Suprapubic skin (tissue), 3 donors: ENCODE results near the gene RAB19.

Source experiments
- EP300 ChIP-seq: sonication (generic); formaldehyde crosslinking; IDR thresholded peaks from one replicate; pipeline ENCODE4 v1.6.1; 2017; ENCODE audit warnings: antibody characterized with exemption
- TF ChIP-seq, protein P1 (sequence below), 2 donors: fragments of 200-600 bp in 1 of 2; fragments of 450-650 bp in 1 of 2; sonication (generic) in 1 of 2; IDR thresholded peaks; one replicate each; pipeline ENCODE4 v1.5.1; 2016 to 2019; ENCODE audit warnings: antibody characterized with exemption in 2 of 2, mild to moderate bottlenecking in 1 of 2, moderate library complexity in 1 of 2

DNA sequence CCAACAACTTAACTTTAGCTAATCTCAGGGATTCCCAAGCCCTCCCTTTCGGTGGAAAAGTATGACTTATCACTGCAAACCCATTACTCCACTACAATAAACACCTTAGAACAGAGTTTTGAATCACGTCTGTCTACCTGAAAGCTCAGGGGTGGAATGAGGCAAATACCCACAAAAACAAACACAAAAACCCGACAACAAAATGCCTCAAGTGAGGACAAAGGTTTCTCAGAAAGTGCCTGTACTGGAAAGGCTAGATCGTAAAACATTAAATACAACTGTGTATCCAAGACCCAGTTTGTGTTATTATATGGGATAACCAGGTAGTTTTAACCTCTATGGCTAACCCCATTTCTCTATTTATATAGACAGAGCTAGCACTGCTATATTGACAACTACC is 49.4 kb downstream of the RAB19 start:
- TF ChIP-seq, protein P1, sequence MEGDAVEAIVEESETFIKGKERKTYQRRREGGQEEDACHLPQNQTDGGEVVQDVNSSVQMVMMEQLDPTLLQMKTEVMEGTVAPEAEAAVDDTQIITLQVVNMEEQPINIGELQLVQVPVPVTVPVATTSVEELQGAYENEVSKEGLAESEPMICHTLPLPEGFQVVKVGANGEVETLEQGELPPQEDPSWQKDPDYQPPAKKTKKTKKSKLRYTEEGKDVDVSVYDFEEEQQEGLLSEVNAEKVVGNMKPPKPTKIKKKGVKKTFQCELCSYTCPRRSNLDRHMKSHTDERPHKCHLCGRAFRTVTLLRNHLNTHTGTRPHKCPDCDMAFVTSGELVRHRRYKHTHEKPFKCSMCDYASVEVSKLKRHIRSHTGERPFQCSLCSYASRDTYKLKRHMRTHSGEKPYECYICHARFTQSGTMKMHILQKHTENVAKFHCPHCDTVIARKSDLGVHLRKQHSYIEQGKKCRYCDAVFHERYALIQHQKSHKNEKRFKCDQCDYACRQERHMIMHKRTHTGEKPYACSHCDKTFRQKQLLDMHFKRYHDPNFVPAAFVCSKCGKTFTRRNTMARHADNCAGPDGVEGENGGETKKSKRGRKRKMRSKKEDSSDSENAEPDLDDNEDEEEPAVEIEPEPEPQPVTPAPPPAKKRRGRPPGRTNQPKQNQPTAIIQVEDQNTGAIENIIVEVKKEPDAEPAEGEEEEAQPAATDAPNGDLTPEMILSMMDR (IDR thresholded peaks at IDR 0.05), result no peak
- TF ChIP-seq EP300, result no peak
